Measurements from ENCODE around the gene ZFYVE28. TPM values are rescaled to one million over a fixed set of nuclear protein-coding genes. Genes with fewer than 3 reads are reported as not detected.

ZFYVE28 gene
- total RNA-seq, 1 experiment from 2014 or later, result 19.2 TPM

DNA sequence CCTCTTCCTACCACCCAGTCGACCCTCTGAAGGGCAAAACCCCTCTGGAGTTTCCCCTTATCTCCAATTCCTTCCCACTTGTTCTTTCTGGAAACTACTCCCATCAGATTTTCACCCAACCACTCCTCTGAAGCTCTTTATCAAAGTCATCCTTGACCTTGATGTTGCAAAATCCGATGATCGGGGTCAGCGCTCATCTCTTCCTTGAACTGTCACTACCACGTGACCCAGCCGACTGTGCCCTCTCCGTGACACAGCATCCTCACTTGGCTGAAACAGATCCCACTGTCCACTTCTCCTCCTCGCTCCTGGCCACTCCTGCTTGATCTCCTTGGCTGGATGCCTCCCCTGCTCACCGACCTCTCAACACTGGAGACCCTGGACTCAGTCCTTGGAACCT is 1.4 kb upstream of the ZFYVE28 start:
- no peak overlapping the region for H3K9ac ChIP-seq (ENCODE audit: low read length)
- no peak overlapping the region for H3K27ac ChIP-seq (ENCODE audit: low read depth, low read length)
- DNase-seq (ENCODE audit: low read depth, low spot score) (no peak), ATAC-seq (no peak)
- CTCF ChIA-PET, result interaction anchor here (1.2 kb wide), 2 partner anchors 22 to 200 kb away, joined by 3 to 7 read pairs; no protein-coding TSS in a partner anchor
- intact Hi-C loops (cut with micrococcal nuclease), result no loop called here
- H4K20me1 ChIP-seq (ENCODE audit: insufficient read depth), result no peaks in the 10 kb centered on the region
- TF ChIP-seq, protein P1, sequence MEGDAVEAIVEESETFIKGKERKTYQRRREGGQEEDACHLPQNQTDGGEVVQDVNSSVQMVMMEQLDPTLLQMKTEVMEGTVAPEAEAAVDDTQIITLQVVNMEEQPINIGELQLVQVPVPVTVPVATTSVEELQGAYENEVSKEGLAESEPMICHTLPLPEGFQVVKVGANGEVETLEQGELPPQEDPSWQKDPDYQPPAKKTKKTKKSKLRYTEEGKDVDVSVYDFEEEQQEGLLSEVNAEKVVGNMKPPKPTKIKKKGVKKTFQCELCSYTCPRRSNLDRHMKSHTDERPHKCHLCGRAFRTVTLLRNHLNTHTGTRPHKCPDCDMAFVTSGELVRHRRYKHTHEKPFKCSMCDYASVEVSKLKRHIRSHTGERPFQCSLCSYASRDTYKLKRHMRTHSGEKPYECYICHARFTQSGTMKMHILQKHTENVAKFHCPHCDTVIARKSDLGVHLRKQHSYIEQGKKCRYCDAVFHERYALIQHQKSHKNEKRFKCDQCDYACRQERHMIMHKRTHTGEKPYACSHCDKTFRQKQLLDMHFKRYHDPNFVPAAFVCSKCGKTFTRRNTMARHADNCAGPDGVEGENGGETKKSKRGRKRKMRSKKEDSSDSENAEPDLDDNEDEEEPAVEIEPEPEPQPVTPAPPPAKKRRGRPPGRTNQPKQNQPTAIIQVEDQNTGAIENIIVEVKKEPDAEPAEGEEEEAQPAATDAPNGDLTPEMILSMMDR (IDR thresholded peaks at IDR 0.05 in 2 of 3, conservative IDR thresholded peaks at IDR 0.05 in 1 of 3; ENCODE audit: borderline replicate concordance in 1 of 3, insufficient read depth in 1 of 3, low read depth in 2 of 3, low read length in 2 of 3), result no peak
- H3K27me3 ChIP-seq (ENCODE audit: insufficient read depth, low read length), result peaks cover 19% of the 10 kb centered on the region; the same call in 1 of the 2 replicates
- RAD21 ChIA-PET (ENCODE audit: low non-redundant PET in 1 of 2, low total read pairs in 2 of 2, uncharacterized antibody in 2 of 2, unreplicated experiment in 2 of 2), result no interaction called here
- H3K9me3 ChIP-seq (ENCODE audit: control insufficient read depth in 1 of 2, insufficient read depth in 1 of 2, low read depth in 1 of 2, low read length in 2 of 2), result no peaks in the 10 kb centered on the region
- POLR2A ChIA-PET, result no interaction called here
- no TSS peak for BruUV-seq (replicated peaks)
- H3K4me3 ChIP-seq (replicated peaks in 1 of 2; ENCODE audit: low read depth in 1 of 2, low read length in 2 of 2), result no peak overlapping the region
- H3K4me1 ChIP-seq (ENCODE audit: control insufficient read depth in 1 of 2, insufficient read depth in 2 of 2, low read length in 2 of 2), result peaks cover 11 to 37% of the 10 kb centered on the region in 2 experiments
- no peaks in the 10 kb centered on the region for H3K36me3 ChIP-seq (ENCODE audit: control insufficient read depth in 1 of 2, insufficient read depth in 2 of 2, low read length in 2 of 2)
- peaks cover 21% of the 10 kb centered on the region for H3K79me2 ChIP-seq (ENCODE audit: insufficient read depth, low read length)
- H2AFZ ChIP-seq (ENCODE audit: low read depth, low read length, poor library complexity, severe bottlenecking), result no peak overlapping the region
- H3K4me2 ChIP-seq (ENCODE audit: low read length), result peak overlapping the region; percentile 84
- no peaks in the 10 kb centered on the region for H3K9me2 ChIP-seq (ENCODE audit: insufficient read depth)

DNA sequence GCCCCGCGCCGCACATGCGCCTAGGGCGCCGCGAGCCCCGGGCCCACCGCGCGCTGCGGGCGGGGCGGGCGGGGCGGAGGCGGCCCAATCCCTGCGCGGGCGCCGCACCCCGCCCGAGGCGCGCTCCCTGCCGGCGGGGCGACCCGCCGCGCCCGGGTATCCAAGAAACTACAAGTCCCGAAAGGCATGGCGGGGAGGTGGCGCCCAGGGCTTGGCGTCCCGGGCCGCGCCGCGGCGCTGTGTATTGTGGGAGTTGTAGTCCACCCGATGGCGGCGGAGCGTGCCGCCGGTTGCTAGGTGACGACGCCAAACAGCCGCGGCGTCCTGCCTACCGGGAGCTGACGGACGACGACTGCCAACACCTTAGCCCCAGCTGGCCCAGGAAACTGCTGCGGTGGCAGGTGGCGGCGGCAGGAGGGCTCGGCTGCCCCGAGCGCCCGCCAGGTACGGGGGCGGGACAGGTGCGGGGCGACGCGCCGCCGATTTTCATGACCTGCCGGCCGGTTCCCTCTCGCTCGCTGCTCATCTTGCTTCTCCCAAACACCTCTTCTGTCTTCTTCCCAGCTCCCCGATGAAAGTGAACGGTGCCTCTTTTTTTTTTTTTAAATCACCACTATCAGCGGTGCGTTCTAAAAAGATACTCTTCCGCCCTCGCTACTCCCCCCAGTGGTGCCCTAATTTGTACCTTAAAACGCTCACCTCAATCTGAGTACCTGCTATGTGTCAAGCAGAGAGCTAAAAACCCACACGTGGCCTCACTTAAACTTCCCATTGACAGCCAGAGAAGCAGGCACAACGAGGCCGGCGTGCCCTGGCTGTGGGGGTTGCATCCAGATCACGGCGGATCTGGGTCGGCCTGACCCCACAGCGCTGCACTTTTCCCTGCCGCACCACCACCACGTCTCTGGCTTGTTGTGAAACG is 466 bp upstream of the ZFYVE28 start, which contains the start of gene CFAP99:
CFAP99 (plus strand) TSS at position 306 of the 922 bp plus-strand sequence.
- Histone ChIP-seq H3K27ac (ENCODE audit: low read depth, low read length) (peak within 1 kb of the TSS; percentile 59; the same call in 1 of the 2 replicates), H4K20me1 (ENCODE audit: insufficient read depth) (no peaks in the 10 kb centered on the region), H3K4me2 (ENCODE audit: low read length) (peak within 1 kb of the TSS; percentile 96), H3K27me3 (ENCODE audit: insufficient read depth, low read length) (peaks cover 19% of the 10 kb centered on the region; the same call in 1 of the 2 replicates), H3K4me3 (replicated peaks in 1 of 2; ENCODE audit: low read depth in 1 of 2, low read length in 2 of 2) (peak within 1 kb of the TSS; percentile 73 to 76), H3K9me2 (ENCODE audit: insufficient read depth) (no peaks in the 10 kb centered on the region), H3K9me3 (ENCODE audit: control insufficient read depth in 1 of 2, insufficient read depth in 1 of 2, low read depth in 1 of 2, low read length in 2 of 2) (no peaks in the 10 kb centered on the region), H3K36me3 (ENCODE audit: control insufficient read depth in 1 of 2, insufficient read depth in 2 of 2, low read length in 2 of 2) (no peaks in the 10 kb centered on the region), H3K79me2 (ENCODE audit: insufficient read depth, low read length) (peaks cover 30% of the 10 kb centered on the region), H3K9ac (ENCODE audit: low read length) (peak within 1 kb of the TSS; percentile 68), H3K4me1 (ENCODE audit: control insufficient read depth in 1 of 2, insufficient read depth in 2 of 2, low read length in 2 of 2) (peaks cover 20 to 46% of the 10 kb centered on the region in 2 experiments), H2AFZ (ENCODE audit: low read depth, low read length, poor library complexity, severe bottlenecking) (peak within 1 kb of the TSS; percentile 66)
- ChIA-PET CTCF (interaction anchor here (0.8 to 1.2 kb wide), 3 partner anchors 23 to 199 kb away, joined by 3 to 7 read pairs (median 3); partner anchors contain the start of gene MXD4), POLR2A (no interaction called here), RAD21 (ENCODE audit: low non-redundant PET in 1 of 2, low total read pairs in 2 of 2, uncharacterized antibody in 2 of 2, unreplicated experiment in 2 of 2) (no interaction called here)
- DNase-seq (ENCODE audit: low read depth, low spot score) (peak; percentile 91), ATAC-seq (peak; percentile 87)
- TF ChIP-seq SIN3A (IDR thresholded peaks at IDR 0.05; ENCODE audit: low read depth) (no peak), SRF (IDR thresholded peaks at IDR 0.05; ENCODE audit: low read depth) (no peak), YY1 (IDR thresholded peaks at IDR 0.05; ENCODE audit: extremely low read depth, insufficient replicate concordance, low read depth, low read length) (peak; percentile 80)
- TF ChIP-seq, protein P2, sequence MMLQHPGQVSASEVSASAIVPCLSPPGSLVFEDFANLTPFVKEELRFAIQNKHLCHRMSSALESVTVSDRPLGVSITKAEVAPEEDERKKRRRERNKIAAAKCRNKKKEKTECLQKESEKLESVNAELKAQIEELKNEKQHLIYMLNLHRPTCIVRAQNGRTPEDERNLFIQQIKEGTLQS (IDR thresholded peaks at IDR 0.05), result no peak
- TF ChIP-seq, protein P1 (IDR thresholded peaks at IDR 0.05 in 2 of 3, conservative IDR thresholded peaks at IDR 0.05 in 1 of 3; ENCODE audit: borderline replicate concordance in 1 of 3, insufficient read depth in 1 of 3, low read depth in 2 of 3, low read length in 2 of 3), result peak in 2 of 3 experiments; percentile 9 to 23; a peak in 2 of 6 replicates
- no TSS peak for BruUV-seq (replicated peaks)
- intact Hi-C loops (cut with micrococcal nuclease), result no loop called here

All from HCT116 (cell line).